H1 (cell line): ENCODE measurements around the gene CBFA2T2. TPM values are rescaled to one million over a fixed set of nuclear protein-coding genes. Genes with fewer than 3 reads are reported as not detected.
A peak's percentile ranks its signal among the peaks of the same experiment; 100 is the strongest.

Experiments
- CTCF ChIA-PET: fragments of 300-600 bp; sonication (Branson Sonifier 250); formaldehyde crosslinking; loops from one replicate; lab custom pipeline; 2021; ENCODE audit not compliant: partially characterized antibody; lab: Charles Lee
- POLR2A ChIA-PET: fragments of 300-600 bp; sonication (Branson Sonifier 250); formaldehyde crosslinking; loops from one replicate; lab custom pipeline; 2021; ENCODE audit warnings: inconsistent platforms; ENCODE audit not compliant: partially characterized antibody; lab: Charles Lee
- DNase-seq, 2 experiments: peaks; one replicate each; pipeline versions ENCODE4 v3.0.0 to v3.0.0-alpha.2; 2010 to 2022; ENCODE audit warnings: low spot score in 2 of 2, low read depth in 1 of 2, mixed read lengths in 1 of 2
- FAIRE-seq: peaks from 2 replicates; lab custom pipeline; 2011; peaks lifted over from hg19 to GRCh38; lab: Jason Lieb, UNC
- H2AFZ ChIP-seq: 2 replicates; pipeline ENCODE4 v1.8.1; 2012; ENCODE audit warnings: low read length, inconsistent platforms
- H2AK5ac ChIP-seq: 2 replicates; pipeline ENCODE4 v1.6.1; 2013; ENCODE audit warnings: low read depth, low read length
- H2BK120ac ChIP-seq: replicated peaks from 2 replicates; pipeline ENCODE3; 2013; ENCODE audit warnings: low read depth, low read length, inconsistent platforms
- H2BK12ac ChIP-seq: 2 replicates; pipeline ENCODE4 v1.6.1; 2013; ENCODE audit warnings: low read depth, low read length
- H2BK15ac ChIP-seq: 2 replicates; pipeline ENCODE4 v1.6.1; 2013; ENCODE audit warnings: low read length
- H2BK20ac ChIP-seq: 2 replicates; pipeline ENCODE4 v1.6.1; 2013; ENCODE audit warnings: low read length
- H2BK5ac ChIP-seq: 2 replicates; pipeline ENCODE4 v1.6.1; 2013; ENCODE audit warnings: low read depth, low read length
- H3K14ac ChIP-seq: 2 replicates; pipeline ENCODE4 v1.6.1; 2013; ENCODE audit warnings: inconsistent platforms; ENCODE audit not compliant: insufficient read length
- H3K18ac ChIP-seq: 2 replicates; pipeline ENCODE4 v1.6.1; 2013; ENCODE audit warnings: low read length; ENCODE audit errors: extremely low read depth
- H3K23ac ChIP-seq: 2 replicates; pipeline ENCODE4 v1.6.1; 2013; ENCODE audit warnings: inconsistent platforms; ENCODE audit not compliant: insufficient read length
- H3K23me2 ChIP-seq: 2 replicates; pipeline ENCODE4 v1.6.1; 2013; ENCODE audit warnings: low read depth, low read length
- H3K27ac ChIP-seq: 2 replicates; pipeline ENCODE4 v1.6.1; 2011; ENCODE audit warnings: low read depth, low read length, inconsistent platforms
- H3K27me3 ChIP-seq, 4 experiments: replicated peaks in 1 of 4; 1 replicate in 1 of 4; 2 replicates in 3 of 4; pipeline versions ENCODE4 v1.6.1 to v1.8.1; 2011 to 2013; ENCODE audit warnings: low read length in 3 of 4, mild to moderate bottlenecking in 3 of 4, inconsistent platforms in 2 of 4, mixed read lengths in 2 of 4, moderate library complexity in 1 of 4; ENCODE audit not compliant: control insufficient read depth in 3 of 4, insufficient read depth in 3 of 4; ENCODE audit errors: extremely low read depth in 1 of 4
- H3K36me3 ChIP-seq, 4 experiments: 2 replicates each; pipeline versions ENCODE4 v1.6.1 to v1.8.1; 2011 to 2013; ENCODE audit warnings: mild to moderate bottlenecking in 4 of 4, low read length in 3 of 4, moderate library complexity in 2 of 4, control low read depth in 1 of 4, inconsistent platforms in 1 of 4; ENCODE audit not compliant: insufficient read depth in 4 of 4, control insufficient read depth in 2 of 4
- H3K4ac ChIP-seq: replicated peaks from 2 replicates; pipeline ENCODE3; 2013; ENCODE audit warnings: low read length, low read depth, mixed read lengths, inconsistent platforms; ENCODE audit not compliant: insufficient read length
- H3K4me1 ChIP-seq, 4 experiments: replicated peaks in 1 of 4; 1 replicate in 1 of 4; 2 replicates in 3 of 4; pipeline versions ENCODE4 v1.6.1 to v1.8.1; 2011 to 2013; ENCODE audit warnings: low read length in 3 of 4, inconsistent platforms in 2 of 4, mixed read lengths in 1 of 4; ENCODE audit not compliant: insufficient read depth in 4 of 4, control insufficient read depth in 3 of 4
- H3K4me2 ChIP-seq, 2 experiments: 2 replicates each; pipeline versions ENCODE4 v1.6.1 to v1.8.1; 2011 to 2013; ENCODE audit warnings: low read depth in 2 of 2, low read length in 2 of 2, control low read depth in 1 of 2, inconsistent platforms in 1 of 2, mild to moderate bottlenecking in 1 of 2; ENCODE audit not compliant: insufficient read depth in 1 of 2
- H3K4me3 ChIP-seq, 4 experiments: fragments of 200-600, 300-600 bp in 1 of 4; sonication (generic), shearing (Covaris generic), sonication (Bioruptor Twin) in 1 of 4; 2 replicates each; pipeline versions ENCODE4 v1.5.1 to v1.8.1; 2011 to 2016; ENCODE audit warnings: low read length in 4 of 4, low read depth in 3 of 4, control low read depth in 2 of 4, inconsistent platforms in 2 of 4, mild to moderate bottlenecking in 2 of 4, mixed read lengths in 1 of 4, moderate library complexity in 1 of 4; ENCODE audit not compliant: insufficient read depth in 2 of 4; ENCODE audit errors: extremely low read depth in 1 of 4
- H3K56ac ChIP-seq: replicated peaks from 2 replicates; pipeline ENCODE3; 2013; ENCODE audit warnings: low read depth, mild to moderate bottlenecking, mixed read lengths, low read length, inconsistent platforms; ENCODE audit not compliant: insufficient read length
- H3K79me1 ChIP-seq: 2 replicates; pipeline ENCODE4 v1.6.1; 2013; ENCODE audit warnings: low read depth, low read length, control low read depth
- H3K79me2 ChIP-seq, 2 experiments: 2 replicates each; pipeline versions ENCODE4 v1.6.1 to v1.8.1; 2012 to 2013; ENCODE audit warnings: low read length in 2 of 2, mild to moderate bottlenecking in 2 of 2, inconsistent platforms in 1 of 2; ENCODE audit not compliant: insufficient read depth in 2 of 2, control insufficient read depth in 1 of 2
- H3K9ac ChIP-seq, 4 experiments: replicated peaks in 1 of 4; 1 replicate in 1 of 4; 2 replicates in 3 of 4; pipeline versions ENCODE4 v1.6.1 to v1.8.1; 2011 to 2013; ENCODE audit warnings: low read depth in 3 of 4, low read length in 3 of 4, control low read depth in 2 of 4, mild to moderate bottlenecking in 2 of 4, moderate library complexity in 2 of 4, inconsistent platforms in 1 of 4; ENCODE audit errors: extremely low read depth in 1 of 4
- H3K9me3 ChIP-seq, 2 experiments: 2 replicates each; pipeline versions ENCODE4 v1.6.1 to v1.8.1; 2012 to 2013; ENCODE audit warnings: mild to moderate bottlenecking in 2 of 2, moderate library complexity in 2 of 2, control low read depth in 1 of 2, inconsistent platforms in 1 of 2, low read depth in 1 of 2, low read length in 1 of 2, mixed read lengths in 1 of 2; ENCODE audit not compliant: insufficient read depth in 2 of 2
- H4K20me1 ChIP-seq, 2 experiments: replicated peaks in 1 of 2; 2 replicates each; pipeline versions ENCODE3 to v1.8.1; 2011 to 2013; ENCODE audit warnings: inconsistent platforms in 2 of 2, low read length in 2 of 2, mild to moderate bottlenecking in 1 of 2; ENCODE audit not compliant: insufficient read depth in 2 of 2, control insufficient read depth in 1 of 2
- H4K5ac ChIP-seq: 2 replicates; pipeline ENCODE4 v1.6.1; 2013; ENCODE audit warnings: low read length, low read depth, mixed read lengths, inconsistent platforms; ENCODE audit not compliant: insufficient read length
- H4K8ac ChIP-seq: 2 replicates; pipeline ENCODE4 v1.8.0; 2013; ENCODE audit warnings: mild to moderate bottlenecking, moderate library complexity, low read length, inconsistent platforms; ENCODE audit not compliant: insufficient read depth; ENCODE audit errors: extremely low read depth
- H4K91ac ChIP-seq: replicated peaks from 2 replicates; pipeline ENCODE3; 2013; ENCODE audit warnings: low read length, mixed read lengths, inconsistent platforms; ENCODE audit not compliant: insufficient read length
- EZH2 ChIP-seq: fragments of 200-600 bp; sonication (generic); IDR thresholded peaks from 2 replicates; pipeline ENCODE4 v1.7.1; 2012; ENCODE audit warnings: low read depth, mild to moderate bottlenecking, moderate library complexity, low read length, inconsistent platforms; ENCODE audit not compliant: severe bottlenecking
- SP2 ChIP-seq: IDR thresholded peaks from 2 replicates; pipeline ENCODE4 v1.6.1; 2012; ENCODE audit warnings: mild to moderate bottlenecking, low read length, inconsistent platforms
- WGBS, 2 experiments: shearing (Covaris generic) in 1 of 2; methylation state at CpG; one replicate each; pipeline versions ENCODE4 v1.1.6 to v1.1.7; 2013 to 2015; ENCODE audit warnings: low lambda C conversion rate in 2 of 2, mixed read lengths in 2 of 2, inconsistent platforms in 1 of 2, low coverage in 1 of 2, missing lambda C conversion rate in 1 of 2; ENCODE audit not compliant: insufficient replicate concordance in 2 of 2, insufficient coverage in 1 of 2, insufficient read length in 1 of 2; ENCODE audit errors: extremely low coverage in 1 of 2, missing lambda C conversion rate in 1 of 2; 5-methylcytosine and 5-hydroxymethylcytosine counted together
- polyA plus RNA-seq, 7 experiments: library from polyadenylated mRNA; depleted of rRNA in 3 of 7; stranded (reverse) in 5 of 7; unstranded in 2 of 7; fragments of >200 nt in 5 of 7; fragments of 200-250 nt in 2 of 7; gene quantifications; 1 replicate in 5 of 7; 2 replicates in 1 of 7; 4 replicates in 1 of 7; pipeline versions ENCODE4 v1.2.1 to v1.2.3, GENCODE V29; 2011 to 2013; ENCODE audit warnings: missing spikeins in 2 of 7, mixed read lengths in 2 of 7
- total RNA-seq: library from RNA; stranded (reverse); fragmentation: NEBNext Ultra II Directional; extraction: Animal tissue kit (Norgen Biotek cat#: 25700); gene quantifications from 2 replicates; pipeline ENCODE4 v1.2.1, GENCODE V29; 2021

CBFA2T2 gene
- total and polyA plus RNA-seq, 2 of the 8 experiments (the other 6 are each of a cell fraction or from before 2014, with no cell fraction given), result 11.6 to 12.9 TPM

GRCh38 chr20:33442136-33443005 lies 47.5 kb upstream of the CBFA2T2 start:
- H4K8ac ChIP-seq, result 0 out of 2 replicates have a peak overlapping the region, but pooled peaks have one; percentile 2
- no peak overlapping the region for H4K91ac ChIP-seq
- no peak overlapping the region for H2AFZ ChIP-seq
- POLR2A ChIA-PET, result interaction anchor here (1.3 to 1.8 kb wide), 2 partner anchors 211 to 221 kb away, joined by 5 to 7 read pairs; no protein-coding TSS in a partner anchor
- peaks cover 3 to 18% (median 15%) of the 10 kb centered on the region in 4 experiments for H3K27me3 ChIP-seq
- peaks cover 0 to 7% (median 3%) of the 10 kb centered on the region in 4 experiments; a peak in 4 of 7 replicates for H3K4me1 ChIP-seq
- H3K36me3 ChIP-seq, result no peaks in the 10 kb centered on the region
- H3K9ac ChIP-seq, result no peak overlapping the region; a peak in 1 of 7 replicates
- no peak overlapping the region for H3K56ac ChIP-seq
- no peak overlapping the region for H2BK5ac ChIP-seq
- H4K5ac ChIP-seq, result no peak overlapping the region
- H2BK20ac ChIP-seq, result no peak overlapping the region
- no peak for TF ChIP-seq SP2
- peak; percentile 48 for TF ChIP-seq EZH2
- TF ChIP-seq, all 59 proteins: peak for 1
- Histone ChIP-seq H2AK5ac (0 out of 2 replicates have a peak overlapping the region, but pooled peaks have one; percentile 39), H3K79me1 (no peaks in the 10 kb centered on the region), H3K4me3 (peak overlapping the region; percentile 43 to 71 (median 44); a peak in 6 of 8 replicates), H3K79me2 (no peaks in the 10 kb centered on the region), H3K14ac (no peak overlapping the region), H3K18ac (no peak overlapping the region), H3K9me3 (no peaks in the 10 kb centered on the region), H4K20me1 (peaks cover 0 to 4% of the 10 kb centered on the region in 2 experiments), H2BK120ac (no peak overlapping the region), H3K4ac (no peak overlapping the region), H3K23ac (no peak overlapping the region), H3K23me2 (peaks cover 6% of the 10 kb centered on the region; the same call in 1 of the 2 replicates), H2BK15ac (no peak overlapping the region), H3K27ac (no peak overlapping the region), H3K4me2 (peak overlapping the region; percentile 49 to 93), H2BK12ac (no peak overlapping the region)
- CTCF ChIA-PET, result interaction anchor here (1.6 kb wide), 1 partner anchor 15 kb away, joined by 5 read pairs; no protein-coding TSS in a partner anchor
- DNase-seq, result no peak
- FAIRE-seq, result no peak
- WGBS, 2 experiments, result 87% methylated on average over 9 of the region's 9 CpGs; no CpG with 5 or more reads in 1 of the 2 experiments
